AG10803 (cell line): ENCODE measurements around the gene HSPA4.

Source experiments
- DNase-seq: peaks from one replicate; pipeline ENCODE4 v3.0.0; 2010; ENCODE audit warnings: low read depth
- H3K4me3 ChIP-seq: 2 replicates; pipeline ENCODE4 v1.5.1; 2011; ENCODE audit warnings: mild to moderate bottlenecking, low read length, control low read depth
- CTCF ChIP-seq: conservative IDR thresholded peaks from 2 replicates; pipeline ENCODE4 v1.5.1; 2011; ENCODE audit warnings: mild to moderate bottlenecking, low read length, control low read depth, inconsistent platforms

HSPA4 gene

GRCh38 chr5:133051061-133051541, 712 bp upstream of the HSPA4 start:
- TF ChIP-seq CTCF = no peak; the same call in 1 of the 2 replicates
- DNase-seq = no peak
- peak overlapping the region; percentile 98 for H3K4me3 ChIP-seq

GRCh38 chr5:133052317-133053175, 733 bp downstream of the HSPA4 start:
- H3K4me3 ChIP-seq = peak overlapping the region; percentile 98
- peak; percentile 45 for DNase-seq
- no peak for TF ChIP-seq CTCF

- peak overlapping the region; percentile 98 for H3K4me3 ChIP-seq
- no peak for DNase-seq
- TF ChIP-seq CTCF = no peak
Measured at GRCh38 chr5:133053448-133053847, 1.6 kb downstream of the HSPA4 start.

- DNase-seq = no peak
- TF ChIP-seq CTCF = no peak
- no peak overlapping the region for H3K4me3 ChIP-seq
Measured at GRCh38 chr5:133054697-133055471, 3.1 kb downstream of the HSPA4 start.

- no peak for TF ChIP-seq CTCF
- no peak for DNase-seq
- H3K4me3 ChIP-seq = no peak overlapping the region
Measured at GRCh38 chr5:133056891-133057290, 5.1 kb downstream of the HSPA4 start.

- TF ChIP-seq CTCF = no peak
- no peak overlapping the region for H3K4me3 ChIP-seq
- no peak for DNase-seq
Measured at GRCh38 chr5:133059621-133060020, 7.8 kb downstream of the HSPA4 start.

- TF ChIP-seq CTCF = no peak
- no peak overlapping the region for H3K4me3 ChIP-seq
- DNase-seq = no peak
Measured at GRCh38 chr5:133062276-133062675, 10.5 kb downstream of the HSPA4 start.
